ENCODE results near the gene EPAS1. TPM values are rescaled to one million over a fixed set of nuclear protein-coding genes. Genes with fewer than 3 reads are reported as not detected.

The EPAS1 gene
- total and polyA plus RNA-seq, 2 of the 13 experiments (the other 11 are each of a cell fraction or from before 2014, with no cell fraction given): 47.1 to 182 TPM

- TF ChIP-seq ZNF318 (CRISPR knock-in tag; IDR thresholded peaks at IDR 0.05) (no peak), NR2F1 (CRISPR knock-in tag; IDR thresholded peaks at IDR 0.05) (0 out of 4 replicates have a peak, but pooled peaks of 1 of the 2 experiments have one; percentile 41), HIVEP1 (CRISPR knock-in tag; IDR thresholded peaks at IDR 0.05) (no peak), ZHX2 (IDR thresholded peaks at IDR 0.05; ENCODE audit: low read depth) (no peak), ZHX2 (CRISPR knock-in tag; IDR thresholded peaks at IDR 0.05; ENCODE audit: borderline replicate concordance) (no peak), ZNF18 (CRISPR knock-in tag; IDR thresholded peaks at IDR 0.05; ENCODE audit: insufficient replicate concordance) (no peak), NR0B2 (CRISPR knock-in tag; IDR thresholded peaks at IDR 0.05) (no peak), ZNF891 (CRISPR knock-in tag; IDR thresholded peaks at IDR 0.05) (no peak), GATAD2A (CRISPR knock-in tag; IDR thresholded peaks at IDR 0.05) (peak; percentile 98), XRCC5 (optimal IDR thresholded peaks at IDR 0.05; ENCODE audit: low read length) (no peak), ZNF737 (CRISPR knock-in tag; IDR thresholded peaks at IDR 0.05; ENCODE audit: borderline replicate concordance) (no peak)
Observed at GRCh38 chr2:46308629-46309028, 11.4 kb downstream of the EPAS1 start (continued).
